Measurements from ENCODE around the gene HNRNPA2B1.

Gene HNRNPA2B1

DNA sequence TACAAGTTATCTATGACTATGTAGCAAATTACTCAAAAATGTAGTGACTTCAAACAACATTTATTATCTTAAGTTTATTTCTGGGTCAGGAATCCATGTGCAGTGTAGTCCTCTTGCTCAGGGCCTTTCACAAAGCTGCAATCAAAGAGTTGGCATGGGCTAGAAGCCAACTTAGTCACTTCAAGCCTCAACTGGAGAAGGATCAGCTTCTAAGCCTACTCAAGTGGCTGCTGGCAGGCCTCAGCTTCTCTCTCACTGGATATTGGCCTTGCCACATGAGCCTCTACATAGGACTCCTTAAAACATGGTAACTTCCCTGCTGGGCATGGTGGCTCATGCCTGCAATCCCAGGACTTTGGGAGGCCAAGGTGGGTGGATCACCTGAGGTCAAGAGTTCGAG, 53.5 kb downstream of the HNRNPA2B1 start:
- 0 out of 2 replicates have a peak, but pooled peaks cover 3% of the 10 kb centered on the region for H3F3A ChIP-seq (ENCODE audit: insufficient read depth)
- H4K20me1 ChIP-seq (ENCODE audit: low read depth, low read length): no peaks in the 10 kb centered on the region
- no peak overlapping the region for H3K9ac ChIP-seq (ENCODE audit: low read length)
- no peaks in the 10 kb centered on the region for H3K9me2 ChIP-seq (replicated peaks; ENCODE audit: insufficient read depth, low read length)
- H3K27me3 ChIP-seq (ENCODE audit: low read length): no peaks in the 10 kb centered on the region
- H3K79me2 ChIP-seq (ENCODE audit: insufficient read depth, low read length): no peaks in the 10 kb centered on the region
- H3K4me2 ChIP-seq (ENCODE audit: low read depth, low read length, poor library complexity, severe bottlenecking): no peak overlapping the region
- no peak overlapping the region for H3K27ac ChIP-seq (ENCODE audit: low read depth, low read length)
- H2AFZ ChIP-seq (ENCODE audit: low read depth, low read length, severe bottlenecking): no peak overlapping the region
- no peaks in the 10 kb centered on the region for H3K36me3 ChIP-seq (ENCODE audit: low read length)
- no peak for TF ChIP-seq EZH2phosphoT487 (conservative IDR thresholded peaks at IDR 0.05; ENCODE audit: low read length)
- TF ChIP-seq, protein P1, sequence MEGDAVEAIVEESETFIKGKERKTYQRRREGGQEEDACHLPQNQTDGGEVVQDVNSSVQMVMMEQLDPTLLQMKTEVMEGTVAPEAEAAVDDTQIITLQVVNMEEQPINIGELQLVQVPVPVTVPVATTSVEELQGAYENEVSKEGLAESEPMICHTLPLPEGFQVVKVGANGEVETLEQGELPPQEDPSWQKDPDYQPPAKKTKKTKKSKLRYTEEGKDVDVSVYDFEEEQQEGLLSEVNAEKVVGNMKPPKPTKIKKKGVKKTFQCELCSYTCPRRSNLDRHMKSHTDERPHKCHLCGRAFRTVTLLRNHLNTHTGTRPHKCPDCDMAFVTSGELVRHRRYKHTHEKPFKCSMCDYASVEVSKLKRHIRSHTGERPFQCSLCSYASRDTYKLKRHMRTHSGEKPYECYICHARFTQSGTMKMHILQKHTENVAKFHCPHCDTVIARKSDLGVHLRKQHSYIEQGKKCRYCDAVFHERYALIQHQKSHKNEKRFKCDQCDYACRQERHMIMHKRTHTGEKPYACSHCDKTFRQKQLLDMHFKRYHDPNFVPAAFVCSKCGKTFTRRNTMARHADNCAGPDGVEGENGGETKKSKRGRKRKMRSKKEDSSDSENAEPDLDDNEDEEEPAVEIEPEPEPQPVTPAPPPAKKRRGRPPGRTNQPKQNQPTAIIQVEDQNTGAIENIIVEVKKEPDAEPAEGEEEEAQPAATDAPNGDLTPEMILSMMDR (IDR thresholded peaks at IDR 0.05; ENCODE audit: insufficient read depth, low read length, poor library complexity, severe bottlenecking): no peak
- no peak overlapping the region for H3K4me3 ChIP-seq (ENCODE audit: insufficient read depth, low read length, poor library complexity, severe bottlenecking)
- no peaks in the 10 kb centered on the region for H3K9me3 ChIP-seq (ENCODE audit: insufficient read depth, low read length)

DNA sequence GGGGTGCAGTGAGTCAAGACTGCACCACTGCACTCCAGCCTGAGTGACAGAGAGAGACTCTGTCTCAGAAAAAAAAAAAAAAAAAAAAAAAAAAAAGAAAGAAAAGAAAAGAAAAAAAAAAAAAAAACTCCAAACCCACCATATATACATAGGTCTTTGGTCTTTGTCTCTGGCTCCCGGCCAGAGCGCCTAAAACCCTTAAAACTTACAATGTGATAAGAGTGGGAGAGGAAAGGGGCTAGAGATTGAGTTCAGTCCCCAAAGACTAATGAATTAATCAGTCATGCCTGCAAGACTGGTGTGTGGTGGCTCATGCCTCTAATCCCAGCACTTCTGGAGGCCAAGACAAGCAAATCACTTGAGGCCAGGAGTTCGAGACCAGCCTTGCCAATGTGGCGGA, 55.3 kb downstream of the HNRNPA2B1 start:
- H3K4me2 ChIP-seq (ENCODE audit: low read depth, low read length, poor library complexity, severe bottlenecking): no peak overlapping the region
- no peaks in the 10 kb centered on the region for H3K27me3 ChIP-seq (ENCODE audit: low read length)
- no peak overlapping the region for H2AFZ ChIP-seq (ENCODE audit: low read depth, low read length, severe bottlenecking)
- no peaks in the 10 kb centered on the region for H3K9me2 ChIP-seq (replicated peaks; ENCODE audit: insufficient read depth, low read length)
- H3F3A ChIP-seq (ENCODE audit: insufficient read depth): no peaks in the 10 kb centered on the region
- no peaks in the 10 kb centered on the region for H3K9me3 ChIP-seq (ENCODE audit: insufficient read depth, low read length)
- H4K20me1 ChIP-seq (ENCODE audit: low read depth, low read length): no peaks in the 10 kb centered on the region
- no peaks in the 10 kb centered on the region for H3K79me2 ChIP-seq (ENCODE audit: insufficient read depth, low read length)
- H3K27ac ChIP-seq (ENCODE audit: low read depth, low read length): no peak overlapping the region
- no peak overlapping the region for H3K9ac ChIP-seq (ENCODE audit: low read length)
- TF ChIP-seq, protein P1 (IDR thresholded peaks at IDR 0.05; ENCODE audit: insufficient read depth, low read length, poor library complexity, severe bottlenecking): no peak
- TF ChIP-seq EZH2phosphoT487 (conservative IDR thresholded peaks at IDR 0.05; ENCODE audit: low read length): no peak
- no peak overlapping the region for H3K4me3 ChIP-seq (ENCODE audit: insufficient read depth, low read length, poor library complexity, severe bottlenecking)
- no peaks in the 10 kb centered on the region for H3K36me3 ChIP-seq (ENCODE audit: low read length)

DNA sequence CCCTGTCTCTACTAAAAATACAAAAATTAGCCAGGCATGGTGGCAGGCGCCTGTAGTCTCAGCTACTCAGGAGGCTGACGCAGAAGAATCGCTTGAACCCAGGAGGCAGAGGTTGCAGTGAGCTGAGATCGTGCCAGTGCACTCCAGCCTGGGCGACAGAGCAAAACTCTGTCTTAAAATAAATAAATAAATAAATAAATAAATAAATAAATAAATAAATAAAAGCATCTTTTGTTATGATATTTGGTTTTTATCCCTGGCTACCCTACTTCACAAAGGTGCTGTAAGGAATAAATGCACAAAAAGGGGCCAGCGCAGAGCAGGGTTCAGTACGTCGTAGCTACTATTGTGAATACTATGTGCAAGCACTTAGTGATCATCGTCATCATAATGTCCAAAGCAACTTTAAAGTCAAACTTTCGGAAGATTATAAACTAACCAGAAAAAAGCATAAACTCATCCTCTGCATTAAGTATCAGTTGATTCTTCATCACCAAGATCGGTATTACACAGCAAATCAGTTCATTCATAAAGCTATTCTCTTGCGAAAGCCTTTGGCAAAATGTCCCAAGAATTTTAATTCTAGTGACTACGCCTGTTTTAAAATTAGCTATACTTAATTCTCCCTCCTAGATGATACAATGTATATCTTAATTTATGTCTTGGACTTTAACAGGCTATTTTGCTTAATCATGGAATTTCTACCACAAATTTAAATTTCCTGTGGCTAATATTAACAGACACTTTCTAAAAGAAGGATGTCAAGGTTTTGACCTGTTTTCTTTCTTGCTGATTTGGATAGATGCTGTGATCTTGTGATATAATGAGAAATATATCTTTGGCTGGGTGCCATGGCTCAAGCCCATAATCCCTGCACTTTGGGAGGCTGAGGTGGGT, 56.1 kb downstream of the HNRNPA2B1 start:
- Histone ChIP-seq H3F3A (ENCODE audit: insufficient read depth) (no peaks in the 10 kb centered on the region), H3K27me3 (ENCODE audit: low read length) (no peaks in the 10 kb centered on the region), H3K79me2 (ENCODE audit: insufficient read depth, low read length) (no peaks in the 10 kb centered on the region), H3K9ac (ENCODE audit: low read length) (no peak overlapping the region), H4K20me1 (ENCODE audit: low read depth, low read length) (no peaks in the 10 kb centered on the region), H3K9me2 (replicated peaks; ENCODE audit: insufficient read depth, low read length) (no peaks in the 10 kb centered on the region), H3K36me3 (ENCODE audit: low read length) (no peaks in the 10 kb centered on the region), H2AFZ (ENCODE audit: low read depth, low read length, severe bottlenecking) (no peak overlapping the region), H3K27ac (ENCODE audit: low read depth, low read length) (no peak overlapping the region), H3K9me3 (ENCODE audit: insufficient read depth, low read length) (no peaks in the 10 kb centered on the region), H3K4me3 (ENCODE audit: insufficient read depth, low read length, poor library complexity, severe bottlenecking) (no peak overlapping the region), H3K4me2 (ENCODE audit: low read depth, low read length, poor library complexity, severe bottlenecking) (no peak overlapping the region)
- TF ChIP-seq EZH2phosphoT487 (conservative IDR thresholded peaks at IDR 0.05; ENCODE audit: low read length): no peak
- TF ChIP-seq, protein P1 (IDR thresholded peaks at IDR 0.05; ENCODE audit: insufficient read depth, low read length, poor library complexity, severe bottlenecking): no peak

All from SU-DHL-6 (cell line).